NOMO-1 treated with DMSO at 0.1 percent for 48 hours (cell line): ENCODE results near the gene MYO18B.

Source experiments
- DNase-seq: peaks from one replicate; lab custom pipeline; 2025; ENCODE audit not compliant: unreplicated experiment; lab: John Stamatoyannopoulos, UW

The MYO18B gene

GRCh38 chr22:25939384-25939783, 197.4 kb downstream of the MYO18B start:
- DNase-seq, result no peak

- no peak for DNase-seq
Observed at GRCh38 chr22:25940479-25940878, 198.5 kb downstream of the MYO18B start.

GRCh38 chr22:25941365-25941960, 199.5 kb downstream of the MYO18B start:
- no peak for DNase-seq

- DNase-seq, result no peak
Observed at GRCh38 chr22:25942115-25942855, 200.3 kb downstream of the MYO18B start.

GRCh38 chr22:25942856-25943411, 200.9 kb downstream of the MYO18B start:
- DNase-seq, result no peak

DNA sequence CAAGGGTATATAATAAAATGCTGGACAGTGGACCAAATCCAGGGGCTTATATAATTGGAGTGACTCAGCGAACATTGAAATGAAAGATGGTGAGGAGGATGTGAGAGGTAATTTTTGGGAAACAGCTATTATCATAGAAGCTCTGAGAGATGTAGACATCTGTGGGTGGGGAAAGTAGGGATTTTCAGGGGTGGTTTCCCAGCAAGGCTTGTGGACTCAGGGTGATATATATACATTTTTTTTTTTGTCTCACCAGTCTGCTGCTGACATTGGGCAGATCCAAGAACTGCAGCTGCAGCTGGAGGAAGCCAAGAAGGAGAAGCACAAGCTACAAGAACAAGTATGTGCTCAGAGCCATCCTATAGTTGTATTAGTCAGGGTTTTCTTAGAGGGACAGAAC, 208.1 kb downstream of the MYO18B start:
- DNase-seq, result no peak

GRCh38 chr22:25953276-25953675, 211.3 kb downstream of the MYO18B start:
- DNase-seq, result no peak

DNA sequence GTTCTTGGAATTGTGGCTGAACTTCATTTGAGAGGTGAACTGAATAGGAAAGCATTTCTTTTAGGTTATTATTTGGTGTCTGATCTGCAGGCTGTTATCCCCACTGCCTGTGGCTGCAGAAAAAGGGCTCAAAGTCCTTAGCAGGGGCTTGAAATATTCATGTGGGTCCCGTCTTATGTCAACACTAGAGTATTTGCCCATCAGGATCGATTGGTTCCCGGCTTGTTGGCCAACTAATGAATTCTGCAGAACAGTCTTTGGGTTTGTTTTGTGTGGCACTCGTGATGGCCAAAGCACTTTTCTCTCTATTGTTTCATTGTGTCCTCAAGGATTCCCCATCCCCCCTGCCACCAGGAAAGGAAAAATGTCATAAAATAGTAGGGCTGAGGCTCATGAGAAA, 211.9 kb downstream of the MYO18B start:
- no peak for DNase-seq

GRCh38 chr22:25955323-25955722, 213.3 kb downstream of the MYO18B start:
- no peak for DNase-seq

DNA sequence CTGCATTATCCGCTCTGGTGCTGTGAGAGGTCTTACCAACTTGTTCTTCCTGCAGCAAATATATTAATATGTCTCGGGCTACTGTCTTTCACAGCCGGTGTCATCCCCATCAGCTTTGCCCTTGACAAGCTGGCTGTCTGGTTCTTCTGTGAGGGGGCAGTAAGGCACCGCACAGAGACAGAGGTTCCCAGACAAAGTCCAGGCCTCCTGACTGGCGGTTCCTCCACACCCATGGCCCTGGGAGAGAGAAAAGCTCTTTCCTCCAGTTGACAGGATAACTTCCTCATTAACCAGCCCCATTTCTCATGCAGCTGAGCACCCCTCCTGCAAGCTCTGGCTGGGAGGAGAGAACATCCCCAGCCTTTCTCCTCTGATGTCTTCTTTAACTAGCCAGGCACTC, 214.8 kb downstream of the MYO18B start:
- DNase-seq, result no peak

DNA sequence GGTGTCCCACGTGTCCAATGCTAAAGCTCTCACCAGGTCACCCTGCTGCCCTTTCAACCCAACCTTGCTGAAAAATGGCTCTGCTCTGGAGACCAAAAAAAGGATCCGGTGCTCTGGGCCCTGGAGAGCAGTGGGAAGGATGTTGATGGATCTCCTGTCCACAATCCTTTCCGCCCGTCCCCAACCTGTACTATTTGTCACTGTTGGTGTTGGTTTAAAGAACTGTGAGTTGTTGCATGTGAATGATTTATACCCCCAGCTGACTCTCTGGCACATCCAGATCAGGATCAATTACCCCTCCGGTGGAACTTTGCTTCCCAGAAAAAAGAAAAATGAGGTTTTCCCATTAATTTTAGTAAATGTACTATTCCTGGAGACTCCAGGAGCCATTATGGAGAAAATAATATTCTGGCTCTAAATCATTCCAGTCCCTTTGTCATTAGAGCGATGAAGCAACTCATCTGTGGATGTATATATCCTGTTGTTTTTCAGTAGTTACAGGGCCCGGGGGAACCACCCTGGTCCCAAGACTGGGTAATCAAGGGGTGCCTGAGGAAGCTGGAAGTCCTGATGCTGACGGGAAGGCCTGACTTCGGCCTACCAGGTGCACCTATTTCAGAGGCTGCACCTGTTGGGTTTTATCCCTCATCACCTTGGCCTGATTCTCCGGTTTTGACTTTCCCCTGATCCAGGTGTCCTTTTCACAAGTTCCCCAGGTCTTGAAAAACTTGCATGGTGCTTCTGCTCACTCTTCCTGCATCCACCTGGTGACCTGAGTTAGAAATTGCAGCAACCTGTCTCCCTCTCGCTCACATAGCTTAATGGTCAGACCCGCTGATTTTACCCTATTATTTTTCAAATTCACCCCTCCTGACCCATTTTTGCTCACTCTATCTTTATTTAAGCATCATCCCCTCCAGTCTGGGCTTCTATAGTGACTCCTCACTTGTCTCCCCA, 218.1 kb downstream of the MYO18B start:
- no peak for DNase-seq

DNA sequence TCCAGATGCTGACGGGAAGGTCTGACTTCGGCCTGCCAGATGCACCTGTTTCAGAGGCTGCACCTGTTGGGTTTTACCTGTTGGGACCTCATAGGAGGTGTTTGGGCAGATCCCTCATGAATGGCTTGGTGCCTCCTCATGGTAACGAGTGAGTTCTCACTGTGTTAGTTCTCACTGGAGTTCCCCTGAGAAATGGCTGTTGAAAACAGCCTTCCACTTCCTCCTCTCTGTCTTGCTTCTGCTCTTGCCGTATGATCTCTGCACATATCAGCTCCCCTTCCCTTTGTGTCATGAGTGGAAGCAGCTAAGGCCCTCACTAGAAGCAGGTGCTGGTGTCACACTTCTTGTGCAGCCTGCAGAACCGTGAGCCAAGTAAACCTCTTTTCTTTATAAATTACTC, 219.7 kb downstream of the MYO18B start:
- DNase-seq, result no peak

DNA sequence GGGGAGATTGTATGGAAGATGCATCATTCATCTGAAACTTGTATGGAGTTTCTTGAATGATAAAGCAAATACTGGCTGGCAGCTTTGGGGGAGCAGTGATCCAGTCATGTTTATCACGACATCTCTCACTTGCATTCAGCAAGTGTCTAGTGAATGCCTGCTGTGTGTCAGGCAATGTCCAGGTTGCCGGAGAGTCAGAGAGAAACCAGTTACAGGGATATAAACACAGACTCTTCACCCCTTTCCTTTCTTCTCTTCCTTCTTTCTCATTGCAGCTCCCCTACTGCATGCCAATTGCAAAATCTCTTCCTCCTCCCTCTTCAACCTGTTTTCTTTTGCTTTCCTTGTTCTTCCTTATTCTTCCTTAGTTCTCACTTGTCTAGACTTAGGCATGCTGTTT, 220.7 kb downstream of the MYO18B start:
- DNase-seq, result no peak

DNA sequence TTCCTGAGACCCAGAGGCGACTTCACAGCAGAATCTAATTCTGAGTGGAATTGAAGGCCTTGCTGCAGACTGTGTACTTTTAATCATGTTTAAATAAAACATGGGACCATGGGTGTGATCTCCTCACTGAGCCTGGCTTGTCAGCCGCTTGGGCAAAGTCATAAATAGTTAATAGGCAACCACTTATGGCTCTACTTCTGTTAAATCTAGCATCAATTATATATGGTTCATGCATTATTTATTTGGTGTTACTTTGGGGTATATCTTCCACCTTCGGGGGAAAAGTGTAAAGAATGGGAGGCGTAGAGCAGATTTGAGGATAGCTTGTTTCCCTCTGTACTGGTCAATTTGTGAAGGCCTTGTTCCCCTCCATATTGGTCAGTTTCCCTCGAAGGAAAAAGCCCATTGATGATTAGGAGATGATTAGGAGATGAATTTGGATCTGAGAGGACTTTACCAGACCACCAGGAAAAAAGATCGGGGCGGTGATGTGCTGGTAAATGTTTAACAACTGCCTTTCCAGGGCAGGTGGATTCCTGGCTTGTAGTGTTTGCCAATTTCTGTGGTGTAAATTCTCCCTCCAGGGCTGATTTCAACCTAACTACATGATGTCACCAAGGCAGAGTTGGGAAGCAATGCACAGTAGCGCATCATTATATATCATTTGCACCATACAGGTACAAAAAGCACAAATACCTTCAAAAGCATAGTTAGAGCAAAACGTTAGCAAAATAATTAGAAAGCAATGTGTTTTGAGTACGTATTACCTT, 223.2 kb downstream of the MYO18B start:
- DNase-seq, result no peak

DNA sequence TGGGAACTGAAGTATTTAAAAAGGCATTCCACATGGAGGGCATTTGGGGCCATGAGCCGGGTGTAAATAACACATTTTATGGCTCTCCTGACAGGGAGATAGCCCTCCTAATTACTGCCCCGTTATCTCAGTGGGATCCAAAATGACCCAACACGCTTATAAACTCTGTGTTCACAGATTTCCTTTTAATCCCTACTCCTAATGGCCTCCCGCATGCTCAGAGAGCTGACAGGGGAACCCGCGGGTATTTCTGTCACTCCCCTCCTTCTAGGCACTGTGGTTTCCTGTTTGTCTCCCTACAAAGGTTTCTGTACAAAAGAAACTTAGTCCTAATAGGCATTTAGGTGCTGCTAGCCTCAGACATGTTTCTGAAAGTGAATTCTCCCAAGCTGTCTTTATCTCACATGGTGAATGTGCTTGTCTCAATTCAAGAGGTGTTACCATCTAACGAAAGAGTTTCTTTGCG, 224.5 kb downstream of the MYO18B start:
- DNase-seq, result no peak

- DNase-seq, result no peak
Observed at GRCh38 chr22:25969286-25969685, 227.3 kb downstream of the MYO18B start.

DNA sequence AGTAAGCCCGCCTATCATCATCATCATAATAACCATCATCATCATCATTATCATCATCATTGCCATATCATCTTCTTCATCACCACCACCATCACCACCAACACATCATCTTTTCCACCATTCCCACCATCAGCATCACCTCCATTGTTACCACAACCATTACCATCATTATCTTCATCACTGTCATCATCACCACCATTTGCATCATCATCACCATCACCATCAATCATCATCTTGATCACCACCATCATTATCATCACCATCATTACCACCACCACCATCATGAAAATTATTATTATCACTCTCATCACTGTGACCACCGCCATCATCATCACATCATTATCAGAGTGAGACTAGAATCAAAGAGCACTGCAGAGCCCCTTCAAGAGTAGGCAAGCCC, 227.9 kb downstream of the MYO18B start:
- no peak for DNase-seq

DNA sequence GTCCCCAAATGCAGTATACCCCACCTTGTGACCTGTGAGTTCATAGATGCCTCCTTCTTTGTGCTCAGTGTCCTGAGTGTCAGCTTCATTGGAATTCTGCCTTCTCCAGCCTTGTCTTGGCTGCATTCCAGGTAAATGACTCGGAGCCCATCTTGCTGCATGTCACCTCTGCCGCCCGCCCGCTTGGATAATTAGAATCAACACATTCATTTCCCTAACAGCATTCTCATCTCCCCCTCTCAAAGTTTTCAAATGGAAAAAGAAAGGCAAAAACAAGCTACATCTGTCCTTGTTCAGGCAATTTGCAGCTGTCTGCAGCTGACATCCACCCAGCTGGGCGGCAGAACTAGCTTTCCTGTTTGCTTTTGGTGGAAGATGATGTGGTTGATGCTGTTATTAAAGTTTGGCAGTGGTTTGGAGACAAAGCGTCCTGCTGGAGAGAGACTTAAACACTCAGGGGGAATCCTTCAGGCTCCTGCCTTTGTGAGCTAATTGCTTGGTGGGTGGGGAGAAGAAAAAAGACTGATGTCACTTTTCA, 228.5 kb downstream of the MYO18B start:
- no peak for DNase-seq

DNA sequence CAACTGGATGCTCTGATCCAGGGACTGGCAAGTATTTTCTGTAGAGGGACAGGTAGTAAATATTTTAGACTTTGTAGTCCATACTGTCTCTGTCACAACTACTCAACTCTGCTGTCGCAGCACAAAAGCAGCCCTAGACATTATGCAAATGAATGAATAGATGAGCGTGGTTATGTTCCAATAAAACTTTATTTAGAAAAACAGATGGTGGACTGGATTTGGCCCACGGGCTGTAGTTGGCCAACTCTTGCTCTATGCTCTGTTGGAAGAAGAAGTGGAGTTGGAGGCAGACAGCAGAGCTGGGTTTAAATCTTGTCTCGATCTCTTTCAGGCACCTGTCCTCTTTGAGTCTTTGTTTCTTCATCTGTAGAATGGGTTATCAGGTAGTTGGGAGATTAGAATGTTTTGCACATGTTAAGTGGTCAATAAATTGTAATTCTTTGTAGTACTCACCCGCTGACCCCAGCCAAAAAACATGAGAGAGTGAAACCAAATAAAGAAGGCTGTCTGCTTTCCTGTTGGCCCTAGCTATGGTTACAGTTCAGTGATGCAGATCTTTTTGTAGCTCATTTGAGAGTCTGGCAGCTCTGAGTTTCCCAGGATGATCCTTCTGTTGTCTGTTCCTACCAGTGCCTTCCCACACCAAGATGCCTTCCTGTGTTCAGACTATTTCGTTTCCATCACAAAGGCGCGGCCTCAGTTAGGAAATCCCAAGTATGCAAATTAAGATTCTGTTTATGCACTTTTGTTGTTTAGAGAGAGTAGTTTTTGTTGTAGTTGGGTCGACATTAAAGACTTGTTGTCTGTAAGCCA, 229.2 kb downstream of the MYO18B start:
- no peak for DNase-seq

DNA sequence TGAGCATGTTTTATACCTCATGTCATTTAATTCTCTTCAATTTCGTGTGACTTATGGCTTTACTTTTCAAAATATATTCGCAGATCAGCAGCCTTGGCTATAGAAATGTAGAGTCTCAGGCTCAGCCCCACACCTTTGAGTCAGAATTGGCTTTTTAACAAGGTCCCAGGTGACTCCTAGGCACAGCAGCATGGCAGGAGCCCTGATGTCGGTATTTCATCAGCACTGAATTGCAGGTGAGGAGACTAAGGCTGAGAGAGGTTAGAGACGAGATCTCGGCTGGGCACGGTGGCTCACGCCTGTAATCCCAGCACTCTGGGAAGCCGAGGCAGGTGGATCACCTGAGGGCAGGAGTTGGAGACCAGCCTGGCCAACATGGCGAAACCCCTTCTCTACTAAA, 230.4 kb downstream of the MYO18B start:
- no peak for DNase-seq
